Lung (tissue), 12 donors: Measurements from ENCODE around the gene CHRNA7. TPM values are rescaled to one million over a fixed set of nuclear protein-coding genes. Genes with fewer than 3 reads are reported as not detected.

Experiments
- ATAC-seq: fragments of 200-7000 bp; cut with Tn5 transposase; one replicate; pipeline ENCODE4 v1.9.1; 2020; ENCODE audit warnings: moderate number of reproducible peaks; ENCODE audit not compliant: insufficient read depth, low FRiP score
- DNase-seq, 3 donors: peaks; one replicate each; pipeline ENCODE4 v3.0.0-alpha.2; 2013 to 2017
- H3K27ac ChIP-seq, 2 donors: one replicate each; pipeline ENCODE4 v1.5.1; 2013; ENCODE audit warnings: mild to moderate bottlenecking in 2 of 2, moderate library complexity in 2 of 2, control low read depth in 1 of 2, inconsistent platforms in 1 of 2, low read depth in 1 of 2, low read length in 1 of 2
- H3K27me3 ChIP-seq, 3 donors: one replicate each; pipeline ENCODE4 v1.5.1; 2013; ENCODE audit warnings: low read length in 2 of 3; ENCODE audit not compliant: control insufficient read depth in 3 of 3, insufficient read depth in 3 of 3
- H3K36me3 ChIP-seq, 4 donors: one replicate each; pipeline ENCODE4 v1.5.1; 2013; ENCODE audit warnings: low read length in 4 of 4, mild to moderate bottlenecking in 1 of 4, moderate library complexity in 1 of 4; ENCODE audit not compliant: control insufficient read depth in 4 of 4, insufficient read depth in 4 of 4
- H3K4me1 ChIP-seq, 5 donors: one replicate each; pipeline ENCODE4 v1.5.1; 2013; ENCODE audit warnings: low read length in 5 of 5, mild to moderate bottlenecking in 2 of 5, moderate library complexity in 1 of 5; ENCODE audit not compliant: control insufficient read depth in 5 of 5, insufficient read depth in 5 of 5
- H3K4me3 ChIP-seq: one replicate; pipeline ENCODE4 v1.5.1; 2013; ENCODE audit warnings: mild to moderate bottlenecking, control low read depth, moderate library complexity
- H3K9ac ChIP-seq, 2 donors: one replicate each; pipeline ENCODE4 v1.5.1; 2013; ENCODE audit warnings: low read length in 2 of 2, control low read depth in 1 of 2; ENCODE audit not compliant: insufficient read depth in 1 of 2
- H3K9me3 ChIP-seq, 4 donors: one replicate each; pipeline ENCODE4 v1.5.1; 2013; ENCODE audit warnings: low read length in 3 of 4, mild to moderate bottlenecking in 1 of 4, moderate library complexity in 1 of 4; ENCODE audit not compliant: control insufficient read depth in 4 of 4, insufficient read depth in 3 of 4
- CTCF ChIP-seq: IDR thresholded peaks from 2 replicates; pipeline ENCODE4 v1.5.1; 2012; ENCODE audit warnings: mild to moderate bottlenecking; ENCODE audit errors: control extremely low read depth, extremely low read depth
- WGBS, 2 donors: extraction: QIAGEN DNeasy Blood & Tissue Kit; methylation state at CpG; one replicate each; pipeline ENCODE4 v1.1.7; 2013; 5-methylcytosine and 5-hydroxymethylcytosine counted together
- polyA plus RNA-seq, 2 donors: library from polyadenylated mRNA; stranded (reverse); fragments of 200-250 nt; gene quantifications; one replicate each; pipeline ENCODE4 v1.2.1, GENCODE V29; 2013
- total RNA-seq, 2 donors: library from RNA; depleted of rRNA in 1 of 2; stranded (reverse); fragments of >200 nt in 1 of 2; gene quantifications; one replicate each; pipeline ENCODE4 v1.2.1, GENCODE V29; 2014 to 2021
- donor health status: control.
- donor health status: control.
- donor health status: Bipolar disorder and iron deficiency.
- donor health status: healthy.
- donor health status: DM: yes; HTN: yes; CAD: no.

CHRNA7 gene
- total and polyA plus RNA-seq, 4 donors, result 0.30 to 2.7 (median 1.4) TPM

- WGBS, 2 donors, result 68 to 75% methylated on average over 12 of the region's 12 CpGs
- Histone ChIP-seq H3K36me3 (no peaks in the 10 kb centered on the region), H3K9ac (no peak overlapping the region), H3K4me3 (no peak overlapping the region), H3K27ac (no peak overlapping the region), H3K27me3 (peaks cover 0 to 3% (median 0%) of the 10 kb centered on the region in 3 donors), H3K4me1 (no peaks in the 10 kb centered on the region), H3K9me3 (no peaks in the 10 kb centered on the region)
- DNase-seq, result no peak
- TF ChIP-seq CTCF, result no peak
- ATAC-seq, result no peak
Observed at GRCh38 chr15:32119694-32120330, 89.5 kb downstream of the CHRNA7 start.

- no peak overlapping the region for H3K9ac ChIP-seq
- H3K4me3 ChIP-seq, result no peak overlapping the region
- no peaks in the 10 kb centered on the region for H3K9me3 ChIP-seq
- H3K4me1 ChIP-seq, result no peaks in the 10 kb centered on the region
- H3K27me3 ChIP-seq, result peaks cover 0 to 3% (median 0%) of the 10 kb centered on the region in 3 donors
- 84 to 90% methylated on average over 23 of the region's 23 CpGs for WGBS, 2 donors
- no peaks in the 10 kb centered on the region for H3K36me3 ChIP-seq
- no peak overlapping the region for H3K27ac ChIP-seq
- no peak for TF ChIP-seq CTCF
- no peak for DNase-seq
- no peak for ATAC-seq
Observed at GRCh38 chr15:32120577-32121383, 90.5 kb downstream of the CHRNA7 start.

- H3K27ac ChIP-seq, result no peak overlapping the region
- no peaks in the 10 kb centered on the region for H3K36me3 ChIP-seq
- ATAC-seq, result no peak
- no peak overlapping the region for H3K9ac ChIP-seq
- H3K9me3 ChIP-seq, result no peaks in the 10 kb centered on the region
- H3K4me3 ChIP-seq, result no peak overlapping the region
- no peak for TF ChIP-seq CTCF
- WGBS, 2 donors, result 73 to 96% methylated on average over 6 of the region's 6 CpGs
- H3K27me3 ChIP-seq, result peaks cover 0 to 3% (median 0%) of the 10 kb centered on the region in 3 donors
- no peaks in the 10 kb centered on the region for H3K4me1 ChIP-seq
- DNase-seq, result no peak
Observed at GRCh38 chr15:32121384-32121695, 91.0 kb downstream of the CHRNA7 start.
